Nucleus accumbens (tissue), 56 donors: ENCODE measurements around the gene VAT1L.
A peak's percentile ranks its signal among the peaks of the same experiment; 100 is the strongest.

Experiments
- DNase-seq, 56 donors: peaks; one replicate each; lab custom pipeline; 2025; lab: John Stamatoyannopoulos, UW

VAT1L gene

GRCh38 chr16:77780378-77780837 is 8.0 kb upstream of the VAT1L start:
- DNase-seq, result no peak

GRCh38 chr16:77781091-77781490 is 7.3 kb upstream of the VAT1L start:
- no peak for DNase-seq

GRCh38 chr16:77782694-77783093 is 5.7 kb upstream of the VAT1L start:
- no peak for DNase-seq

- DNase-seq, result no peak
Measured at GRCh38 chr16:77784441-77785372, 3.7 kb upstream of the VAT1L start.

GRCh38 chr16:77785373-77785764 is 3.0 kb upstream of the VAT1L start:
- no peak for DNase-seq

- no peak for DNase-seq
Measured at GRCh38 chr16:77786186-77786847, 2.0 kb upstream of the VAT1L start.

GRCh38 chr16:77787452-77787851 is 912 bp upstream of the VAT1L start:
- DNase-seq, result no peak

- peak in 4 of 56 donors; percentile 21 to 41 (median 26) for DNase-seq
Measured at GRCh38 chr16:77789085-77790008, 983 bp downstream of the VAT1L start.

- DNase-seq, result peak in 2 of 56 donors; percentile 14 to 15
Measured at GRCh38 chr16:77790009-77790372, 1.6 kb downstream of the VAT1L start.

GRCh38 chr16:77790912-77791311 is 2.5 kb downstream of the VAT1L start:
- DNase-seq, result peak in 2 of 56 donors; percentile 3 to 18

GRCh38 chr16:77793417-77793816 is 5.1 kb downstream of the VAT1L start:
- DNase-seq, result no peak

- no peak for DNase-seq
Measured at GRCh38 chr16:77794586-77794985, 6.2 kb downstream of the VAT1L start.

GRCh38 chr16:77801817-77802216 is 13.5 kb downstream of the VAT1L start:
- no peak for DNase-seq

GRCh38 chr16:77805398-77805797 is 17.0 kb downstream of the VAT1L start:
- DNase-seq, result peak in 2 of 56 donors; percentile 8 to 11

GRCh38 chr16:77807021-77807420 is 18.7 kb downstream of the VAT1L start:
- DNase-seq, result peak in 5 of 56 donors; percentile 5 to 25 (median 15)

- peak in 1 of 56 donors; percentile 9 for DNase-seq
Measured at GRCh38 chr16:77812856-77813500, 24.6 kb downstream of the VAT1L start.

- DNase-seq, result no peak
Measured at GRCh38 chr16:77816293-77816692, 27.9 kb downstream of the VAT1L start.

GRCh38 chr16:77820340-77820739 is 32.0 kb downstream of the VAT1L start:
- DNase-seq, result no peak

- no peak for DNase-seq
Measured at GRCh38 chr16:77822661-77823060, 34.3 kb downstream of the VAT1L start.

- DNase-seq, result no peak
Measured at GRCh38 chr16:77823067-77823466, 34.7 kb downstream of the VAT1L start.
